GM12878 (cell line): ENCODE results near the gene CSTPP1. TPM values are rescaled to one million over a fixed set of nuclear protein-coding genes. Genes with fewer than 3 reads are reported as not detected.

Experiments
- ATAC-seq: fragments of 200-7000 bp; cut with Tn5 transposase; 3 replicates; pipeline ENCODE4 v1.9.1; 2020; ENCODE audit warnings: mild to moderate bottlenecking, moderate library complexity
- BruUV-seq: library from RNA; stranded (reverse); fragments of 400-500 nt; replicated peaks from 2 replicates; lab custom pipeline; 2021; lab: Mats Ljungman, UMichigan
- CTCF ChIA-PET: fragments of 300-600 bp; sonication (Branson Sonifier 250); formaldehyde crosslinking; extraction: SDS; loops from one replicate; lab custom pipeline; 2021; ENCODE audit warnings: inconsistent platforms; lab: Yijun Ruan, JAX
- POLR2A ChIA-PET: fragments of 350-600 bp; formaldehyde crosslinking; extraction: SDS; loops from one replicate; lab custom pipeline; 2021; ENCODE audit warnings: inconsistent platforms; lab: Charles Lee
- RAD21 ChIA-PET: fragments of 300-600 bp; sonication (Branson Sonifier 250); formaldehyde crosslinking; loops from one replicate; lab custom pipeline; 2023; ENCODE audit warnings: antibody characterized with exemption; ENCODE audit not compliant: unreplicated experiment; lab: Charles Lee
- SMC1A ChIA-PET: fragments of 300-600 bp; sonication (Branson Sonifier 250); formaldehyde crosslinking; loops from one replicate; lab custom pipeline; 2023; ENCODE audit not compliant: unreplicated experiment, uncharacterized antibody; lab: Charles Lee
- DNase-seq: peaks from one replicate; pipeline ENCODE4 v3.0.0-alpha.2; 2011; ENCODE audit warnings: low read depth, low spot score
- FAIRE-seq: peaks from 3 replicates; lab custom pipeline; 2011; peaks lifted over from hg19 to GRCh38; lab: Jason Lieb, UNC
- H2AFZ ChIP-seq: 2 replicates; pipeline ENCODE4 v1.6.0; 2011; ENCODE audit warnings: low read depth, low read length, control low read depth; ENCODE audit not compliant: control insufficient read depth
- H3K27ac ChIP-seq: 2 replicates; pipeline ENCODE4 v1.5.1; 2011; ENCODE audit warnings: control low read depth; ENCODE audit not compliant: control insufficient read depth, insufficient read depth
- H3K27me3 ChIP-seq, 2 experiments: replicated peaks in 1 of 2; 2 replicates each; pipeline versions ENCODE4 v1.6.0 to v1.6.1; 2011; ENCODE audit warnings: low read length in 1 of 2; ENCODE audit not compliant: control insufficient read depth in 2 of 2, insufficient read depth in 2 of 2
- H3K36me3 ChIP-seq, 2 experiments: 2 replicates each; pipeline ENCODE4 v1.5.1; 2011; ENCODE audit warnings: low read length in 1 of 2; ENCODE audit not compliant: control insufficient read depth in 2 of 2, insufficient read depth in 2 of 2
- H3K4me1 ChIP-seq: 2 replicates; pipeline ENCODE4 v1.6.1; 2011; ENCODE audit warnings: mild to moderate bottlenecking, low read length, moderate library complexity, mixed read lengths; ENCODE audit not compliant: control insufficient read depth, insufficient read depth
- H3K4me2 ChIP-seq: 2 replicates; pipeline ENCODE4 v1.6.0; 2011; ENCODE audit warnings: control low read depth; ENCODE audit not compliant: control insufficient read depth, insufficient read depth
- H3K4me3 ChIP-seq: fragments of 200-600 bp; sonication (generic); 2 replicates; pipeline ENCODE4 v1.5.1; 2016
- H3K79me2 ChIP-seq: 2 replicates; pipeline ENCODE4 v1.6.0; 2011; ENCODE audit warnings: low read length; ENCODE audit not compliant: control insufficient read depth, insufficient read depth
- H3K9ac ChIP-seq: 2 replicates; pipeline ENCODE4 v1.8.0; 2011; ENCODE audit warnings: low read length, control low read depth, mixed read lengths; ENCODE audit not compliant: control insufficient read depth, insufficient read depth
- H3K9me3 ChIP-seq: replicated peaks from 3 replicates; pipeline ENCODE4 v1.5.1; 2011; ENCODE audit warnings: mild to moderate bottlenecking, low read length; ENCODE audit not compliant: control insufficient read depth, insufficient read depth
- H4K20me1 ChIP-seq: 2 replicates; pipeline ENCODE4 v1.6.0; 2011; ENCODE audit not compliant: control insufficient read depth, insufficient read depth
- ATF7 ChIP-seq: fragments of 450-650 bp; IDR thresholded peaks from 2 replicates; pipeline ENCODE4 v1.6.1; 2016; ENCODE audit warnings: low read depth, mild to moderate bottlenecking
- BRCA1 ChIP-seq: IDR thresholded peaks from 2 replicates; pipeline ENCODE4 v1.6.1; 2011; ENCODE audit warnings: low read depth, low read length, improper control_type of control experiment
- CHD2 ChIP-seq: IDR thresholded peaks from 2 replicates; pipeline ENCODE4 v1.6.1; 2011; ENCODE audit warnings: low read depth, low read length, improper control_type of control experiment, borderline replicate concordance
- CHD4 ChIP-seq: fragments of 200-600 bp; sonication (generic); IDR thresholded peaks from 2 replicates; pipeline ENCODE4 v1.6.1; 2016; ENCODE audit warnings: mild to moderate bottlenecking
- E2F4 ChIP-seq: IDR thresholded peaks from 2 replicates; pipeline ENCODE4 v1.6.1; 2012; ENCODE audit warnings: low read depth, low read length, improper control_type of control experiment
- FOXK2 ChIP-seq: fragments of 450-650 bp; IDR thresholded peaks from 2 replicates; pipeline ENCODE4 v1.6.1; 2017; ENCODE audit warnings: mild to moderate bottlenecking, moderate library complexity
- HDAC2 ChIP-seq: fragments of 200-600 bp; sonication (generic); IDR thresholded peaks from 2 replicates; pipeline ENCODE4 v1.6.1; 2017
- MTA3 ChIP-seq: IDR thresholded peaks from 2 replicates; pipeline ENCODE4 v1.6.1; 2012; ENCODE audit warnings: low read length, inconsistent platforms, borderline replicate concordance
- NFXL1 ChIP-seq: fragments of 450-650 bp; IDR thresholded peaks from 2 replicates; pipeline ENCODE4 v1.6.1; 2017; ENCODE audit warnings: antibody characterized with exemption, mild to moderate bottlenecking, borderline replicate concordance
- POU2F2 ChIP-seq: IDR thresholded peaks from 3 replicates; pipeline ENCODE4 v1.6.1; 2011; ENCODE audit warnings: low read depth, mild to moderate bottlenecking, low read length, borderline replicate concordance
- RAD21 ChIP-seq: IDR thresholded peaks from 2 replicates; pipeline ENCODE4 v1.6.1; 2011; ENCODE audit warnings: mild to moderate bottlenecking, low read depth, low read length, moderate library complexity; ENCODE audit not compliant: insufficient read depth
- RBBP5 ChIP-seq: fragments of 200-600 bp; sonication (generic); conservative IDR thresholded peaks from 2 replicates; pipeline ENCODE4 v1.6.1; 2016
- SMAD1 ChIP-seq: fragments of 450-650 bp; IDR thresholded peaks from 2 replicates; pipeline ENCODE4 v1.6.1; 2018; ENCODE audit warnings: mild to moderate bottlenecking, low read depth; ENCODE audit not compliant: partially characterized antibody
- SPI1 ChIP-seq: IDR thresholded peaks from 2 replicates; pipeline ENCODE4 v1.6.1; 2011; ENCODE audit warnings: low read depth, mild to moderate bottlenecking, low read length, moderate library complexity, borderline replicate concordance; ENCODE audit not compliant: insufficient read depth
- STAT3 ChIP-seq: IDR thresholded peaks from 2 replicates; pipeline ENCODE4 v1.6.1; 2011; ENCODE audit warnings: low read depth, low read length, improper control_type of control experiment
- WRNIP1 ChIP-seq: IDR thresholded peaks from 2 replicates; pipeline ENCODE4 v1.6.1; 2011; ENCODE audit warnings: low read depth, low read length, improper control_type of control experiment, borderline replicate concordance
- YY1 ChIP-seq: IDR thresholded peaks from 2 replicates; pipeline ENCODE4 v1.6.1; 2011; ENCODE audit warnings: low read depth, mild to moderate bottlenecking, low read length
- ZNF622 ChIP-seq: fragments of 450-650 bp; IDR thresholded peaks from 2 replicates; pipeline ENCODE4 v1.6.1; 2017; ENCODE audit warnings: mild to moderate bottlenecking, inconsistent platforms
- ZZZ3 ChIP-seq: IDR thresholded peaks from 2 replicates; pipeline ENCODE4 v1.6.1; 2011; ENCODE audit warnings: low read depth; ENCODE audit not compliant: control insufficient read depth, insufficient read length
- WGBS: methylation state at CpG from one replicate; pipeline ENCODE4 v1.1.6; 2016; ENCODE audit warnings: low lambda C conversion rate; ENCODE audit not compliant: insufficient replicate concordance, insufficient coverage; ENCODE audit errors: missing lambda C conversion rate; 5-methylcytosine and 5-hydroxymethylcytosine counted together
- in situ Hi-C: fragments of 300-500 bp; cut with MboI; formaldehyde crosslinking; loops from 9 replicates; pipeline ENCODE4 v1.14.3; 2018; ENCODE audit warnings: mixed read lengths
- intact Hi-C: fragments of 100-400 bp; cut with micrococcal nuclease; formaldehyde crosslinking; loops from one replicate; pipeline ENCODE4 v1.14.2; 2022; ENCODE audit not compliant: unreplicated experiment
- polyA plus RNA-seq, 11 experiments: library from polyadenylated mRNA; depleted of rRNA in 4 of 11; unstranded in 6 of 11; stranded (reverse) in 5 of 11; fragments of >200 nt; fragmentation: Nextera tagmentation in 4 of 11; fragmentation: Illumina TruSeq in 1 of 11; extraction: Ambion mirVana in 4 of 11; extraction: Trizol in 1 of 11; gene quantifications; 1 replicate in 1 of 11; 2 replicates in 10 of 11; pipeline versions ENCODE4 v1.2.1 to v1.2.3, GENCODE V29; 2011 to 2016; ENCODE audit warnings: inconsistent platforms in 2 of 11, missing spikeins in 2 of 11, low read depth in 1 of 11
- total RNA-seq, 4 experiments: library from RNA; depleted of rRNA in 3 of 4; stranded (reverse); fragments of >200 nt in 3 of 4; fragmentation: Illumina TruSeq in 1 of 4; extraction: Trizol in 1 of 4; gene quantifications; 2 replicates each; pipeline versions ENCODE4 v1.2.1 to v1.2.3, GENCODE V29; 2013 to 2021

Gene CSTPP1
- total and polyA plus RNA-seq, 10 of the 15 experiments (the other 5 are each of a cell fraction or from before 2014, with no cell fraction given): 7.1 to 23.4 (median 17.5) TPM

- Histone ChIP-seq H3K79me2 (no peaks in the 10 kb centered on the region), H3K9ac (no peak overlapping the region), H3K4me3 (no peak overlapping the region), H3K9me3 (no peaks in the 10 kb centered on the region), H3K4me2 (no peak overlapping the region)
- WGBS: 64% methylated on average over 9 of the region's 9 CpGs
- CTCF ChIA-PET: interaction anchor here (0.7 to 4.9 kb wide), 3 partner anchors 261 to 601 kb away, joined by 3 to 63 read pairs (median 4); no protein-coding TSS in a partner anchor
- intact Hi-C loops (no loop called here), in situ Hi-C loops (no loop called here)
- no TSS peak for BruUV-seq
- DNase-seq: no peak
- TF ChIP-seq SMAD1: no peak
- TF ChIP-seq, all 136 proteins: peak for 0
- Histone ChIP-seq H3K27me3 (no peaks in the 10 kb centered on the region), H3K36me3 (no peaks in the 10 kb centered on the region), H3K27ac (no peak overlapping the region), H3K4me1 (no peaks in the 10 kb centered on the region), H4K20me1 (no peaks in the 10 kb centered on the region), H2AFZ (no peak overlapping the region)
- ChIA-PET RAD21 (interaction anchor here (4.3 kb wide), 1 partner anchor 259 kb away, joined by 29 read pairs; no protein-coding TSS in a partner anchor), SMC1A (interaction anchor here (1.6 to 5.8 kb wide), 2 partner anchors 251 to 261 kb away, joined by 3 to 44 read pairs; no protein-coding TSS in a partner anchor), POLR2A (interaction anchor here (0.7 kb wide), 1 partner anchor 9 kb away, joined by 7 read pairs; no protein-coding TSS in a partner anchor)
- ATAC-seq (no peak), FAIRE-seq (no peak)
Observed at GRCh38 chr11:46892838-46893237, 43.7 kb upstream of the CSTPP1 start.

- BruUV-seq: no TSS peak
- ChIA-PET POLR2A (no interaction called here), SMC1A (interaction anchor here (0.9 to 5.8 kb wide), 2 partner anchors 81 to 259 kb away, joined by 3 to 44 read pairs; no protein-coding TSS in a partner anchor), RAD21 (interaction anchor here (0.5 to 4.3 kb wide), 2 partner anchors 189 to 258 kb away, joined by 4 to 29 read pairs; no protein-coding TSS in a partner anchor), CTCF (interaction anchor here (4.9 kb wide), 1 partner anchor 259 kb away, joined by 63 read pairs; no protein-coding TSS in a partner anchor)
- in situ Hi-C loops: no loop called here
- no peak for DNase-seq
- Histone ChIP-seq H3K27me3 (no peaks in the 10 kb centered on the region), H3K9ac (no peak overlapping the region), H3K4me2 (no peak overlapping the region), H3K36me3 (no peaks in the 10 kb centered on the region), H3K4me3 (no peak overlapping the region), H3K27ac (no peak overlapping the region), H3K9me3 (no peaks in the 10 kb centered on the region), H4K20me1 (no peaks in the 10 kb centered on the region), H3K79me2 (no peaks in the 10 kb centered on the region), H3K4me1 (no peaks in the 10 kb centered on the region), H2AFZ (no peak overlapping the region)
- FAIRE-seq: no peak
- 71% methylated on average over 16 of the region's 16 CpGs for WGBS
- ATAC-seq: no peak
- no peak for TF ChIP-seq RBBP5
- no peak for TF ChIP-seq SPI1
- TF ChIP-seq ZNF622: no peak
- no peak for TF ChIP-seq MTA3
- no peak for TF ChIP-seq NFXL1
- no peak for TF ChIP-seq E2F4
- no peak for TF ChIP-seq WRNIP1
- TF ChIP-seq POU2F2: no peak
- no peak for TF ChIP-seq HDAC2
- no peak for TF ChIP-seq BRCA1
- no peak for TF ChIP-seq FOXK2
- TF ChIP-seq RAD21: no peak
- no peak for TF ChIP-seq CHD4
- no peak for TF ChIP-seq ZZZ3
- no peak for TF ChIP-seq CHD2
- no peak for TF ChIP-seq ATF7
- TF ChIP-seq STAT3: no peak
- TF ChIP-seq YY1: no peak
- intact Hi-C loops: no loop called here
Observed at GRCh38 chr11:46894506-46894905, 42.1 kb upstream of the CSTPP1 start.
